Stimulated activated memory B cell treated with anti-CD40 and anti-IgM and Interleukin-4, amounts not matched to agents 10 μg/mL and 1 μg/mL and 100 μg/mL, for 72 hours (primary cell): Measurements from ENCODE around the gene KRT76.

ENCODE experiments used
- ATAC-seq: fragments of 150-1000 bp; cut with Tn5 transposase; 2 replicates; pipeline ENCODE4 v1.10.0; 2021
- H3K27ac Mint-ChIP-seq: one replicate; pipeline ENCODE4 v1.8.0; 2022; ENCODE audit warnings: mild to moderate bottlenecking, mixed read lengths
- H3K27me3 Mint-ChIP-seq: one replicate; pipeline ENCODE4 v1.8.0; 2022; ENCODE audit warnings: mixed read lengths
- H3K36me3 Mint-ChIP-seq: one replicate; pipeline ENCODE4 v1.8.0; 2022; ENCODE audit warnings: mixed read lengths
- H3K4me1 Mint-ChIP-seq: one replicate; pipeline ENCODE4 v1.8.0; 2022; ENCODE audit warnings: mixed read lengths
- H3K4me3 Mint-ChIP-seq: one replicate; pipeline ENCODE4 v1.8.0; 2022; ENCODE audit warnings: mild to moderate bottlenecking, moderate library complexity, mixed read lengths
- H3K9me3 Mint-ChIP-seq: one replicate; pipeline ENCODE4 v1.8.0; 2022; ENCODE audit warnings: mixed read lengths

KRT76 gene

DNA sequence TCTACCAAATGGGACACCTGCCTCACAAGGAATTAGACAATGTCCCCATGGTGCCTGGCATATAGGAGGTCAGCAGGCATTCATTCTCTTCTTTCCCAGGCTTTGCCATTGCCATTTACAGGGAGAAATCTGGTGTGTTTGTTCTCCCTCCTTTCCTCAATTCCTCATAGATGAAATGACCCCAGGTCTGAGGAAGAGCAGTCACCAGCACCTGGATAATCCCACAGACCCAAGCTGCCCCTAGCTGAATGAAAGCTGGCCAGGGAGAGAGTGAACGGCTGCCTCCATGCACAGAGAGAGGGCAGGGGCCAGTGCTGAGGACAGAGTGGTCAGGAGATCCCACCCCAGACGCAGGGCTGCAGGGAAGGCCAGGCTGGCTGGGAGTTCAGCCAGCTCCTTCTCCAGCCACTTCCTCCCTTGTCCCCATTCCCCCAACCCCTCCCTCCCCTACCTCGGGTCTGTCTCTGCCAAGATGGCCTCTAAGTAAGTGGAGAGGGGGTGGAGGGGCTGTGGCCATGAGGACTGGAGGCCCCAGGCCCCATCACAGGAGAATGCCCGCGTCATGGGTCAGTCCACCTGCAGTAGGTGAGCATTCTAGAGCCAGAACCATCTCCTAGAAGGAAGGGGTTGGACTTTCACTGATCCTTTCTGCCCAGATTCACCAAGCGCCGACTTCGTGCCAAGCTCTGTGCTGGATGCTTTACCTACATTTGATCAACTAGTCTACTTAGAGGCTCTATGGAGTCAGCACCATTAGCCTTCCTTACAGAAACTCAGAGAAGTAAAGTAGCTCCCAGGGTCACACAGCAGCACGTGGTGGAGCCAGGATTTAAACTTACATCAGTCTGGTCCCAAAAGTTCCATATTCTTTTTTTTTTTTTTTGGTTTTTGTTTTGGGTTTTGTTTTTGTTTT is 38.8 kb upstream of the KRT76 start:
- H3K27me3 Mint-ChIP-seq = peaks cover 49% of the 10 kb centered on the region
- no peaks in the 10 kb centered on the region for H3K36me3 Mint-ChIP-seq
- no peaks in the 10 kb centered on the region for H3K9me3 Mint-ChIP-seq
- no peaks in the 10 kb centered on the region for H3K4me1 Mint-ChIP-seq
- H3K4me3 Mint-ChIP-seq = no peak overlapping the region
- H3K27ac Mint-ChIP-seq = no peak overlapping the region
- no peak for ATAC-seq

DNA sequence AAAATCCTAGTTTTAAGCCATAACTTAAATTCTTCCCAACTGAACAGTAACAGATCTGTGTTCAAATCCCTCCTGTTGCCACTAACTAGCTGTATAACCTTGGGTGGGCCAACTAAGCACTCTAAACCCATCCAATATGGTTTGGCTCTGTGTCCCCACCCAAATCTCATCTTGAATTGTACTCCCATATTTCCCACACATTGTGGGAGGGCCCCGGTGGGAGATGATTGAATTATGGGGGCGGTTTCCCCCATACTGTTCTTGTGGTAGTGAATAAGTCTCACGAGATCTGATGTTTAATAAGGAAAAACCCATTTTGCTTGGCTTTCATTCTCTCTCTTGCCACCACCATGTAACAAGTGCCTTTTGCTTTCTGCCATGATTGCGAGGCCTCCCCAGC is 38.0 kb upstream of the KRT76 start:
- Mint-ChIP-seq H3K27me3 (peaks cover 42% of the 10 kb centered on the region), H3K27ac (no peak overlapping the region), H3K4me3 (no peak overlapping the region), H3K9me3 (no peaks in the 10 kb centered on the region), H3K36me3 (no peaks in the 10 kb centered on the region), H3K4me1 (no peaks in the 10 kb centered on the region)
- ATAC-seq = no peak

DNA sequence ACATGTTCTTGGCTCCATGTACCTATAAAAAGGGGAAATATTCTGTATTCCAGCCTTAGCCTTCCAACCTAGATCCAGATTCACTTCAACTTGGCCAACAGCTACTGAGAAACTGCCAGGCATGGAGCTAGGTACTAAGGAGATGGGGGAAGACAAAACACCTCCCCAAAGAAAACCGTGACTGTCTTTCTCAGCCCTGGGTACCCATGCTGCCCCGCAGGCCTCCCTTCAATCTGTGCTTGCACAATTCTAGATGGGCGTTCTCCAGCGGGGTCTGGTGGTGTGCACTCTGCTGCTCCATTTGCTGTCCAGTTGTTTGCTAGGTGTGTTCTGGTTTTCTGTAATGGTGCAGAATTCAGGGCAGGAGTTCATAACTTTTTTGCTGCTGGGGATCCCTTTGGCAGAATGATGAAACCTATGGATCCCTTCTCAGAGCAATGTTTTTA is 37.6 kb upstream of the KRT76 start:
- Mint-ChIP-seq H3K9me3 (no peaks in the 10 kb centered on the region), H3K4me3 (no peak overlapping the region), H3K36me3 (no peaks in the 10 kb centered on the region), H3K4me1 (no peaks in the 10 kb centered on the region), H3K27ac (no peak overlapping the region), H3K27me3 (peaks cover 37% of the 10 kb centered on the region)
- ATAC-seq = no peak

- no peak within 1 kb of the TSS for H3K4me3 Mint-ChIP-seq
- H3K27me3 Mint-ChIP-seq = peaks cover 35% of the 10 kb centered on the region
- H3K9me3 Mint-ChIP-seq = no peaks in the 10 kb centered on the region
- ATAC-seq = no peak
- no peak within 1 kb of the TSS for H3K27ac Mint-ChIP-seq
- no peaks in the 10 kb centered on the region for H3K36me3 Mint-ChIP-seq
- no peaks in the 10 kb centered on the region for H3K4me1 Mint-ChIP-seq
Observed at GRCh38 chr12:52813885-52814709, 37.0 kb upstream of the KRT76 start, which contains the start of gene KRT4. Gene KRT4, minus strand, starts transcription at chr12:52814116. Its CDS starts 58 bp downstream, at chr12:52814058.

- H3K4me3 Mint-ChIP-seq = no peak overlapping the region
Observed at GRCh38 chr12:52813203-52813819, 36.2 kb upstream of the KRT76 start.

GRCh38 chr12:52812749-52813148 is 35.6 kb upstream of the KRT76 start:
- ATAC-seq = peak; percentile 25
- Mint-ChIP-seq H3K27me3 (peaks cover 35% of the 10 kb centered on the region), H3K36me3 (no peaks in the 10 kb centered on the region), H3K27ac (no peak overlapping the region), H3K4me3 (no peak overlapping the region), H3K4me1 (no peaks in the 10 kb centered on the region), H3K9me3 (no peaks in the 10 kb centered on the region)

More at GRCh38 chr12:52813203-52813819, 36.2 kb upstream of the KRT76 start:
- peaks cover 35% of the 10 kb centered on the region for H3K27me3 Mint-ChIP-seq
- no peaks in the 10 kb centered on the region for H3K36me3 Mint-ChIP-seq
- no peak for ATAC-seq
- no peak overlapping the region for H3K27ac Mint-ChIP-seq
- H3K9me3 Mint-ChIP-seq = no peaks in the 10 kb centered on the region
- H3K4me1 Mint-ChIP-seq = no peaks in the 10 kb centered on the region

GRCh38 chr12:52812073-52812400 is 34.9 kb upstream of the KRT76 start:
- Mint-ChIP-seq H3K4me3 (no peak overlapping the region), H3K36me3 (no peaks in the 10 kb centered on the region), H3K9me3 (no peaks in the 10 kb centered on the region), H3K27me3 (peaks cover 35% of the 10 kb centered on the region), H3K4me1 (no peaks in the 10 kb centered on the region), H3K27ac (no peak overlapping the region)
- no peak for ATAC-seq

DNA sequence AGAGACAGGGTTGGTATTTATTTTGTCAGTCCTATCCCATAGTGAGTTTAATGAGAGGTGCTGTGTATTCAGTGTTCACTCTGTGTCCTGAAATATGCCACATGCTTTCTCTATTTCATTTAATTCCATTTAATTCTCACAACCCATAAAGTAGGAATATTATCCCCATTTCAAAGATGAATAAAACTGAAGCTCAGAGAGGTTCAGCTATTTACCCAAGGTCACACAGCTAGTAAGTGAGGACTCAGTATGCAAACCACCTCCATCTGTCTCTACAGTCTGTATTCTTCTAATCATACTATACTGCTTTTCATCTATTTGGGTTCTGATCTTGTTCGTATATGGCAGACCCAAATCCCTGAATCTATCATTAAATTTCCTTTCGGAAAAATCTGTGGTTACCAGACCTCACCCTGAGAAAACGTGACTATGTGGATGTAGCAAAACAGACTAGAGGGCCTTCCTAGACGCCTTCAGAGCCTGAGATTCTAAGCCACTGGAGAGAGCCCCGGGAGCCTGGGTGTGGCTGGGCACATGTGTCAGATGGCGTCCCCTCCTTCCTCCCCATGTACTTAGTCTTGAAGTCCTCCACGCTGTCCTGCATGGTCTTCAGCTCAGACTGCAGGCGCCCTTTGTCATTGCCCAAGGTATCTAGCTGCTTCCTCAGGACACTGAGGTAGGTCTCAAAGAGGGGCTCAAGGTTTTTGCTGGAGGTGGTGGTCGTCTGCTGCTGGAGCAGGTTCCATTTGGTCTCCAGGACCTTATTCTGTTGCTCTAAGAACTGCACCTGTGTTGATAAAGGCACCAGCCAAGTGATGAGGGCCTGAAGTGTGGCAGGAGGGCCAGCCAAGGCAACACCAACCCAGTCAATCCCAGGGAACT is 34.3 kb upstream of the KRT76 start:
- Mint-ChIP-seq H3K27me3 (peaks cover 35% of the 10 kb centered on the region), H3K4me1 (no peaks in the 10 kb centered on the region), H3K4me3 (no peak overlapping the region), H3K27ac (no peak overlapping the region), H3K36me3 (no peaks in the 10 kb centered on the region), H3K9me3 (no peaks in the 10 kb centered on the region)
- no peak for ATAC-seq

DNA sequence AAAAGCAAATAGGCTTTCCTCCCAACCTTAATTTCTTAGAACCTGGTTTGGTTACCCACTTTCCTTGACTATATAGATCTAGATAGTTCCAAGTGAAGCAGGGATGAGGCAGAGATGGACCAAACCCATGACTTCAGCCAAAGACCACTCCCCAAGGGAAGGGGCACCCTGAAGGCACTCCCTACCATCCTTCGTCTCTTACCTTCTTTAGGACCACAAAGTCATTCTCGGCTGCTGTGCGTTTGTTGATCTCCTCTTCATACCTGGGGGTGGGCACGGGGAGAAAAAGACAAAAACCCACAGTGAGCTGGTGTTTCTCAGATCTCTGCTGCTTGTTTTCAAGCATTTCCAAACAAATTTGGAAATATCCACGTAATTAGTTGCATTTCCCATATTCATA is 33.4 kb upstream of the KRT76 start:
- Mint-ChIP-seq H3K27me3 (peaks cover 35% of the 10 kb centered on the region), H3K4me3 (no peak overlapping the region), H3K4me1 (no peaks in the 10 kb centered on the region), H3K27ac (no peak overlapping the region), H3K36me3 (no peaks in the 10 kb centered on the region), H3K9me3 (no peaks in the 10 kb centered on the region)
- ATAC-seq = no peak

GRCh38 chr12:52809166-52809565 is 32.0 kb upstream of the KRT76 start:
- H3K36me3 Mint-ChIP-seq = no peaks in the 10 kb centered on the region
- H3K9me3 Mint-ChIP-seq = no peaks in the 10 kb centered on the region
- no peak overlapping the region for H3K27ac Mint-ChIP-seq
- H3K4me3 Mint-ChIP-seq = no peak overlapping the region
- ATAC-seq = no peak
- no peaks in the 10 kb centered on the region for H3K4me1 Mint-ChIP-seq
- peaks cover 29% of the 10 kb centered on the region for H3K27me3 Mint-ChIP-seq

GRCh38 chr12:52808573-52809160 is 31.5 kb upstream of the KRT76 start:
- no peaks in the 10 kb centered on the region for H3K9me3 Mint-ChIP-seq

GRCh38 chr12:52807544-52808470 is 30.7 kb upstream of the KRT76 start:
- no peaks in the 10 kb centered on the region for H3K4me1 Mint-ChIP-seq
- H3K4me3 Mint-ChIP-seq = no peak overlapping the region
- H3K27me3 Mint-ChIP-seq = peaks cover 27% of the 10 kb centered on the region
- no peaks in the 10 kb centered on the region for H3K9me3 Mint-ChIP-seq
- ATAC-seq = no peak
- no peak overlapping the region for H3K27ac Mint-ChIP-seq
- no peaks in the 10 kb centered on the region for H3K36me3 Mint-ChIP-seq

More at GRCh38 chr12:52808573-52809160, 31.5 kb upstream of the KRT76 start:
- H3K27ac Mint-ChIP-seq = no peak overlapping the region
- no peak overlapping the region for H3K4me3 Mint-ChIP-seq
- ATAC-seq = no peak
- H3K27me3 Mint-ChIP-seq = peaks cover 27% of the 10 kb centered on the region
- no peaks in the 10 kb centered on the region for H3K36me3 Mint-ChIP-seq
- no peaks in the 10 kb centered on the region for H3K4me1 Mint-ChIP-seq

DNA sequence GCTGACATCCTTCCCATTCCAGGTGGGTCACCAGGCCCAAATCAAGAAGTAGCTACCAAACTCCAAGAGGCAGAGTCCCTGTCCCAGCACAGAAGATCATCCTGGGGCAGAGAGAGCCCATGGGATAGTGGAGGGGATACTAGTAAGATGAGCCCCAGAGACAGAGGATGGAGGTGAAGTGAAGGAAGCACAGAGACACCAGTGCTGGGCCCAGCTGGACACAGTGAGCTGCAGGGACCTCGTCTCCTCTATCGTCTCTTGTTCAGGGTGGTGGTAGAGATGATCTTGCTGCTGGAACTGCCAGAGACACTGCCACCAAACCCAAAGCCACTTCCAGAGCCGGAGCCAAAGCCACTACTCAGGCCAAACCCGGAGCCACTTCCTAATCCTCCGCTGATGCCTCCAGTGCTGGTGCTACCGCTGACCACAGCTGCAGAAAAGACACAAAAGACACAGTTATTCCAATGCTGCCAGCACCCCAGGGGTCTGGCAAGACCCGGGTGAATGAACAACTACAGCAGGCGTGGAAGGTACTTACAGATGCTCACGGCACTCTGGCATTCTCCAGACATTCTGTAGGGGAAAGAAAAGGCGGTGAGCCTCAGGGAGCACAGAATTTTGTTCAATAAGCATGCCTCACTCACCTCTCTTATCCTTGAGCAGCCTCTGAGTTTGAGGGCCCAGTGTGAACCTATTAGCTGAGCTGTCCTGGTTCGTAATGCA is 29.8 kb upstream of the KRT76 start:
- Mint-ChIP-seq H3K4me3 (no peak overlapping the region), H3K27me3 (peaks cover 27% of the 10 kb centered on the region), H3K36me3 (no peaks in the 10 kb centered on the region), H3K4me1 (no peaks in the 10 kb centered on the region), H3K27ac (no peak overlapping the region), H3K9me3 (no peaks in the 10 kb centered on the region)
- no peak for ATAC-seq
